ENCODE data around the gene MAP3K10. TPM values are rescaled to one million over a fixed set of nuclear protein-coding genes. Genes with fewer than 3 reads are reported as not detected.

MAP3K10 gene
- total RNA-seq, 3 donors from 2014 or later: 6.1 to 13.5 (median 10.2) TPM

GRCh38 chr19:40155749-40156265 lies 35.4 kb upstream of the MAP3K10 start:
- no peaks in the 10 kb centered on the region for H3K27me3 ChIP-seq
- intact Hi-C loops (cut with DNase I; ENCODE audit: low total_unique reads): no loop called here
- no peaks in the 10 kb centered on the region for H3K9me3 ChIP-seq
- H3K4me3 ChIP-seq: no peak overlapping the region
- TF ChIP-seq POLR2A (IDR thresholded peaks at IDR 0.05) (no peak), POLR2AphosphoS5 (IDR thresholded peaks at IDR 0.05) (no peak)
- TF ChIP-seq, protein P1, sequence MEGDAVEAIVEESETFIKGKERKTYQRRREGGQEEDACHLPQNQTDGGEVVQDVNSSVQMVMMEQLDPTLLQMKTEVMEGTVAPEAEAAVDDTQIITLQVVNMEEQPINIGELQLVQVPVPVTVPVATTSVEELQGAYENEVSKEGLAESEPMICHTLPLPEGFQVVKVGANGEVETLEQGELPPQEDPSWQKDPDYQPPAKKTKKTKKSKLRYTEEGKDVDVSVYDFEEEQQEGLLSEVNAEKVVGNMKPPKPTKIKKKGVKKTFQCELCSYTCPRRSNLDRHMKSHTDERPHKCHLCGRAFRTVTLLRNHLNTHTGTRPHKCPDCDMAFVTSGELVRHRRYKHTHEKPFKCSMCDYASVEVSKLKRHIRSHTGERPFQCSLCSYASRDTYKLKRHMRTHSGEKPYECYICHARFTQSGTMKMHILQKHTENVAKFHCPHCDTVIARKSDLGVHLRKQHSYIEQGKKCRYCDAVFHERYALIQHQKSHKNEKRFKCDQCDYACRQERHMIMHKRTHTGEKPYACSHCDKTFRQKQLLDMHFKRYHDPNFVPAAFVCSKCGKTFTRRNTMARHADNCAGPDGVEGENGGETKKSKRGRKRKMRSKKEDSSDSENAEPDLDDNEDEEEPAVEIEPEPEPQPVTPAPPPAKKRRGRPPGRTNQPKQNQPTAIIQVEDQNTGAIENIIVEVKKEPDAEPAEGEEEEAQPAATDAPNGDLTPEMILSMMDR (IDR thresholded peaks at IDR 0.05): no peak
- no peaks in the 10 kb centered on the region for H3K4me1 ChIP-seq
- H3K36me3 ChIP-seq: no peaks in the 10 kb centered on the region
- H3K27ac ChIP-seq: no peak overlapping the region
- DNase-seq (ENCODE audit: low spot score in 2 of 2): no peak

DNA sequence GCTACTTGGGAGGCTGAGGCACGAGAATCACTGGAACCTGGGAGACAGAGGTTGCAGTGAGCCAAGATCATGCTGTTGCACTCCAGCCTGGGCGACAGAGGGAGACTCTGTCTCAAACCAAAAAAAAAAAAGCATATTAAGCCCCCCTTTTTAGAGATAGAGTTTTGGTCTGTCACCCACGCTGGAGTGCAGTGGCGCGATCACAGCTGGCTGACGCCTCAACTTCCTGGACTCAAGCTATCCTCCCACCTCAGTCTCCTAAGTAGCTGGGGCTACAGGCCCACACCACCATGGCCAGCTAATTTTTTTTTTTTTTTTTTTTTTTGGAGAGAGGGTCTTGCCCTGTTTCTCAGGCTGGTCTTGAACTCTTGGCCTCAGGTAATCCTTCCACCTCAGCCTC lies 34.2 kb upstream of the MAP3K10 start:
- TF ChIP-seq POLR2AphosphoS5 (IDR thresholded peaks at IDR 0.05): no peak
- TF ChIP-seq, protein P1 (IDR thresholded peaks at IDR 0.05): no peak
- intact Hi-C loops (cut with DNase I; ENCODE audit: low total_unique reads): no loop called here
- no peak overlapping the region for H3K27ac ChIP-seq
- DNase-seq (ENCODE audit: low spot score in 2 of 2): no peak
- H3K36me3 ChIP-seq: no peaks in the 10 kb centered on the region
- no peaks in the 10 kb centered on the region for H3K27me3 ChIP-seq
- H3K4me3 ChIP-seq: no peak overlapping the region
- H3K4me1 ChIP-seq: no peaks in the 10 kb centered on the region
- no peaks in the 10 kb centered on the region for H3K9me3 ChIP-seq

DNA sequence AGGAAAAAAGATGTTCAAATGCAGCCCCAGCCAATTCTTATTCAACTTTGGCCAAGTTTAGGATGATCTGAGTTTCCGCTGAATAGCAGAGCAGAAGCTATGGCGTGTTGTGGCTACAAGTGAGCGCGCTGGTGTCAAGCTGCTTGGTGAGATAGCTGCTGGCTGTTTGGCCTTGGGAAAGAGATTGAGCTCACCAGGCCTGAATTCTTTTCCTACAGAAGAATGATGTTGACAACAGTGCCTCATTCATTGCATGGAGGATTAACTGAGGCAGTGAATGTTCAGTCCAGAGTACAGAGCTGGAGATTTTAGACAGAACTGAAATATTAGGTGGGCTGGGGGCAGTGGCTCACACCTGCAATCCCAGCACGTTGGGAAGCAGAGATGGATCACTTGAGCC lies 31.5 kb upstream of the MAP3K10 start:
- intact Hi-C loops (cut with DNase I; ENCODE audit: low total_unique reads): no loop called here

GRCh38 chr19:40162104-40162503 lies 29.1 kb upstream of the MAP3K10 start:
- no peak overlapping the region for H3K27ac ChIP-seq
- H3K4me1 ChIP-seq: no peaks in the 10 kb centered on the region
- no peak for DNase-seq (ENCODE audit: low spot score in 2 of 2)
- TF ChIP-seq, protein P1 (IDR thresholded peaks at IDR 0.05): no peak
- no peak for TF ChIP-seq POLR2A (IDR thresholded peaks at IDR 0.05)
- TF ChIP-seq POLR2AphosphoS5 (IDR thresholded peaks at IDR 0.05): no peak
- H3K27me3 ChIP-seq: no peaks in the 10 kb centered on the region
- H3K36me3 ChIP-seq: no peaks in the 10 kb centered on the region
- H3K4me3 ChIP-seq: no peak overlapping the region
- no peaks in the 10 kb centered on the region for H3K9me3 ChIP-seq
- intact Hi-C loops (cut with DNase I; ENCODE audit: low total_unique reads): no loop called here

More for the DNA sequence above, 31.5 kb upstream of the MAP3K10 start:
- Histone ChIP-seq H3K9me3 (no peaks in the 10 kb centered on the region), H3K4me1 (no peaks in the 10 kb centered on the region), H3K27me3 (no peaks in the 10 kb centered on the region), H3K36me3 (no peaks in the 10 kb centered on the region), H3K4me3 (no peak overlapping the region), H3K27ac (no peak overlapping the region)
- no peak for DNase-seq (ENCODE audit: low spot score in 2 of 2)
- TF ChIP-seq POLR2AphosphoS5 (IDR thresholded peaks at IDR 0.05) (no peak), POLR2A (IDR thresholded peaks at IDR 0.05) (no peak)
- TF ChIP-seq, protein P1 (IDR thresholded peaks at IDR 0.05): no peak

DNA sequence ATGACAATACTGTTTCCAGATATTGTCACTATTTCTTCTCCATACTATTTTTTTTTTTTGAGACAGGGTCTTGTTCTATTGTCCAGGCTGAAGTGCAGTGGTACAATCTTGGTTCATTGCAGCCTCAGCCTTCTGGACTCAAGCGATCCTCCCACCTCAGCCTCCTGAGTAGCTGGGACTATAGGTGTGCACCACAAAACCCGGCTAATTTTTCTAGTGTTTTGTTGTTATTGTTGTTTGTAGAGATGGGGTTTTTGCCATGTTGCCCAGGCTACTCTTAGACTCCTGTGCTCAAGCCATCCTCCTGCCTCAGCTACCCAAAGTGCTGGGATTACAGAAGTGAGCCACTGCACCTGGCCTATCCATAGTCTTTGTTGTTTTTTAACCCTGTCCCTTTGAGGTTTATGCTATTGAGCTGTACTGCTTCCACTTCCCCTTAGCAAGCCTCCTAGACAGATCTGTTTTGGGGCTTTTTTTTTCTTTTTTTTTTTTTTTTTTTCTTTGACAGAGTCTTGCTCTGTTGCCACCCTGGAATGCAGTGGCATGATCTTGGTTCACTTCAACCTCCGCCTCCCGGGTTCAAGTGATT lies 27.6 kb upstream of the MAP3K10 start:
- no peaks in the 10 kb centered on the region for H3K4me1 ChIP-seq
- H3K9me3 ChIP-seq: no peaks in the 10 kb centered on the region
- no peak overlapping the region for H3K4me3 ChIP-seq
- intact Hi-C loops (cut with DNase I; ENCODE audit: low total_unique reads): no loop called here
- no peak for DNase-seq (ENCODE audit: low spot score in 2 of 2)
- no peaks in the 10 kb centered on the region for H3K36me3 ChIP-seq
- no peak overlapping the region for H3K27ac ChIP-seq
- H3K27me3 ChIP-seq: no peaks in the 10 kb centered on the region
- TF ChIP-seq POLR2AphosphoS5 (IDR thresholded peaks at IDR 0.05) (no peak), POLR2A (IDR thresholded peaks at IDR 0.05) (no peak)
- TF ChIP-seq, protein P1 (IDR thresholded peaks at IDR 0.05): no peak

Measured in breast epithelium (tissue), 4 donors.